GM23338 (cell line): ENCODE measurements around the gene RHO.

Experiments used
- CREB1 ChIP-seq: fragments of 250-450 bp; sonication (Bioruptor Pico); IDR thresholded peaks from 2 replicates; pipeline ENCODE4 v1.5.0; 2020; ENCODE audit warnings: low read depth, mild to moderate bottlenecking, moderate library complexity
- EZH2 ChIP-seq: fragments of 200-600 bp; sonication (generic); IDR thresholded peaks from one replicate; pipeline ENCODE4 v1.8.0; 2017; ENCODE audit warnings: antibody characterized with exemption, mild to moderate bottlenecking, low read depth; ENCODE audit not compliant: unreplicated experiment
- EZH2phosphoT487 ChIP-seq: fragments of 200-600 bp; sonication (generic); IDR thresholded peaks from one replicate; pipeline ENCODE4 v1.8.1; 2018; ENCODE audit warnings: antibody characterized with exemption; ENCODE audit not compliant: unreplicated experiment
- JUNB ChIP-seq: IDR thresholded peaks from one replicate; pipeline ENCODE4 v1.6.1; 2016; ENCODE audit warnings: antibody characterized with exemption; ENCODE audit not compliant: unreplicated experiment
- NANOG ChIP-seq: IDR thresholded peaks from 2 replicates; pipeline ENCODE4 v1.6.1; 2016; ENCODE audit warnings: antibody characterized with exemption, borderline replicate concordance
- POLR2AphosphoS5 ChIP-seq: IDR thresholded peaks from 2 replicates; pipeline ENCODE4 v1.6.1; 2016; ENCODE audit warnings: antibody characterized with exemption, low read depth
- STAT1 ChIP-seq: IDR thresholded peaks from one replicate; pipeline ENCODE4 v1.6.1; 2016; ENCODE audit warnings: antibody characterized with exemption; ENCODE audit not compliant: unreplicated experiment
- ZNF114 ChIP-seq: fragments of 250-450 bp; sonication (Bioruptor Pico); IDR thresholded peaks from 2 replicates; pipeline ENCODE4 v1.5.0; 2020; ENCODE audit warnings: mild to moderate bottlenecking, moderate library complexity
- ZNF331 ChIP-seq: fragments of 250-450 bp; sonication (Bioruptor Pico); IDR thresholded peaks from 2 replicates; pipeline ENCODE4 v1.5.0; 2020; ENCODE audit warnings: low read depth, mild to moderate bottlenecking, moderate library complexity
- TF ChIP-seq, protein P1 (sequence below), 2 experiments: fragments of 200-600 bp in 1 of 2; sonication (generic) in 1 of 2; conservative IDR thresholded peaks; 2 replicates each; pipeline versions ENCODE4 v1.5.1 to v1.6.1; 2016 to 2017; ENCODE audit warnings: antibody characterized with exemption in 2 of 2, low read depth in 2 of 2, mild to moderate bottlenecking in 2 of 2, moderate library complexity in 1 of 2
- TF ChIP-seq, protein P2 (sequence below): fragments of 250-450 bp; sonication (Bioruptor Pico); IDR thresholded peaks from 2 replicates; pipeline ENCODE4 v1.5.0; 2020; ENCODE audit warnings: mild to moderate bottlenecking, moderate library complexity
- TF ChIP-seq, protein P3 (sequence below): IDR thresholded peaks from one replicate; pipeline ENCODE4 v1.6.1; 2018; ENCODE audit warnings: antibody characterized with exemption; ENCODE audit not compliant: unreplicated experiment
- TF ChIP-seq, protein P4 (sequence below): IDR thresholded peaks from 2 replicates; pipeline ENCODE4 v1.6.1; 2016; ENCODE audit warnings: antibody characterized with exemption

DNA sequence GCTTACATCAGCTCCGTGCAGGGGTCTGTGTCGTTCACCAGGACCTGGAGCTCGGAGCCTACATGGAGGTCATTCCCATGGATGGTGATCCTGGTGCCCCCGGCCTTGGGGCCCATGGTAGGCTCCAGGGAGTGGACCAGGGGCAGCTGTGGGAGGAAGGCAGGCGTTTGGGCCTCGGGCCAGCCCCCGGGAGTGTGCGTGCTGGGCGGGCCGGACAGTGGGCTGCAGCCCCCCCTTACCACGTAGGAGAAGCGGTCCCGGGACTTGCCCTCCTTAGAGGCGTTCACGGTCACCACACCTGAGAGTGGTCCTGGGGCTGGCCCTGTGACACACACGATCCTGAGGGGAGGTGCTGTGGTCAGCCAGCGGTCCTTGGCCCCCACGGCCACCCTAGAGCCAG is 44.2 kb downstream of the RHO start:
- TF ChIP-seq, protein P1, sequence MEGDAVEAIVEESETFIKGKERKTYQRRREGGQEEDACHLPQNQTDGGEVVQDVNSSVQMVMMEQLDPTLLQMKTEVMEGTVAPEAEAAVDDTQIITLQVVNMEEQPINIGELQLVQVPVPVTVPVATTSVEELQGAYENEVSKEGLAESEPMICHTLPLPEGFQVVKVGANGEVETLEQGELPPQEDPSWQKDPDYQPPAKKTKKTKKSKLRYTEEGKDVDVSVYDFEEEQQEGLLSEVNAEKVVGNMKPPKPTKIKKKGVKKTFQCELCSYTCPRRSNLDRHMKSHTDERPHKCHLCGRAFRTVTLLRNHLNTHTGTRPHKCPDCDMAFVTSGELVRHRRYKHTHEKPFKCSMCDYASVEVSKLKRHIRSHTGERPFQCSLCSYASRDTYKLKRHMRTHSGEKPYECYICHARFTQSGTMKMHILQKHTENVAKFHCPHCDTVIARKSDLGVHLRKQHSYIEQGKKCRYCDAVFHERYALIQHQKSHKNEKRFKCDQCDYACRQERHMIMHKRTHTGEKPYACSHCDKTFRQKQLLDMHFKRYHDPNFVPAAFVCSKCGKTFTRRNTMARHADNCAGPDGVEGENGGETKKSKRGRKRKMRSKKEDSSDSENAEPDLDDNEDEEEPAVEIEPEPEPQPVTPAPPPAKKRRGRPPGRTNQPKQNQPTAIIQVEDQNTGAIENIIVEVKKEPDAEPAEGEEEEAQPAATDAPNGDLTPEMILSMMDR (conservative IDR thresholded peaks at IDR 0.05; ENCODE audit: low read depth in 2 of 2), result no peak
- TF ChIP-seq JUNB, result no peak
- no peak for TF ChIP-seq EZH2
- no peak for TF ChIP-seq EZH2phosphoT487
- no peak for TF ChIP-seq POLR2AphosphoS5
- no peak for TF ChIP-seq NANOG
- TF ChIP-seq STAT1, result no peak
- TF ChIP-seq CREB1 (CRISPR knock-in tag), result no peak
- TF ChIP-seq, protein P2, sequence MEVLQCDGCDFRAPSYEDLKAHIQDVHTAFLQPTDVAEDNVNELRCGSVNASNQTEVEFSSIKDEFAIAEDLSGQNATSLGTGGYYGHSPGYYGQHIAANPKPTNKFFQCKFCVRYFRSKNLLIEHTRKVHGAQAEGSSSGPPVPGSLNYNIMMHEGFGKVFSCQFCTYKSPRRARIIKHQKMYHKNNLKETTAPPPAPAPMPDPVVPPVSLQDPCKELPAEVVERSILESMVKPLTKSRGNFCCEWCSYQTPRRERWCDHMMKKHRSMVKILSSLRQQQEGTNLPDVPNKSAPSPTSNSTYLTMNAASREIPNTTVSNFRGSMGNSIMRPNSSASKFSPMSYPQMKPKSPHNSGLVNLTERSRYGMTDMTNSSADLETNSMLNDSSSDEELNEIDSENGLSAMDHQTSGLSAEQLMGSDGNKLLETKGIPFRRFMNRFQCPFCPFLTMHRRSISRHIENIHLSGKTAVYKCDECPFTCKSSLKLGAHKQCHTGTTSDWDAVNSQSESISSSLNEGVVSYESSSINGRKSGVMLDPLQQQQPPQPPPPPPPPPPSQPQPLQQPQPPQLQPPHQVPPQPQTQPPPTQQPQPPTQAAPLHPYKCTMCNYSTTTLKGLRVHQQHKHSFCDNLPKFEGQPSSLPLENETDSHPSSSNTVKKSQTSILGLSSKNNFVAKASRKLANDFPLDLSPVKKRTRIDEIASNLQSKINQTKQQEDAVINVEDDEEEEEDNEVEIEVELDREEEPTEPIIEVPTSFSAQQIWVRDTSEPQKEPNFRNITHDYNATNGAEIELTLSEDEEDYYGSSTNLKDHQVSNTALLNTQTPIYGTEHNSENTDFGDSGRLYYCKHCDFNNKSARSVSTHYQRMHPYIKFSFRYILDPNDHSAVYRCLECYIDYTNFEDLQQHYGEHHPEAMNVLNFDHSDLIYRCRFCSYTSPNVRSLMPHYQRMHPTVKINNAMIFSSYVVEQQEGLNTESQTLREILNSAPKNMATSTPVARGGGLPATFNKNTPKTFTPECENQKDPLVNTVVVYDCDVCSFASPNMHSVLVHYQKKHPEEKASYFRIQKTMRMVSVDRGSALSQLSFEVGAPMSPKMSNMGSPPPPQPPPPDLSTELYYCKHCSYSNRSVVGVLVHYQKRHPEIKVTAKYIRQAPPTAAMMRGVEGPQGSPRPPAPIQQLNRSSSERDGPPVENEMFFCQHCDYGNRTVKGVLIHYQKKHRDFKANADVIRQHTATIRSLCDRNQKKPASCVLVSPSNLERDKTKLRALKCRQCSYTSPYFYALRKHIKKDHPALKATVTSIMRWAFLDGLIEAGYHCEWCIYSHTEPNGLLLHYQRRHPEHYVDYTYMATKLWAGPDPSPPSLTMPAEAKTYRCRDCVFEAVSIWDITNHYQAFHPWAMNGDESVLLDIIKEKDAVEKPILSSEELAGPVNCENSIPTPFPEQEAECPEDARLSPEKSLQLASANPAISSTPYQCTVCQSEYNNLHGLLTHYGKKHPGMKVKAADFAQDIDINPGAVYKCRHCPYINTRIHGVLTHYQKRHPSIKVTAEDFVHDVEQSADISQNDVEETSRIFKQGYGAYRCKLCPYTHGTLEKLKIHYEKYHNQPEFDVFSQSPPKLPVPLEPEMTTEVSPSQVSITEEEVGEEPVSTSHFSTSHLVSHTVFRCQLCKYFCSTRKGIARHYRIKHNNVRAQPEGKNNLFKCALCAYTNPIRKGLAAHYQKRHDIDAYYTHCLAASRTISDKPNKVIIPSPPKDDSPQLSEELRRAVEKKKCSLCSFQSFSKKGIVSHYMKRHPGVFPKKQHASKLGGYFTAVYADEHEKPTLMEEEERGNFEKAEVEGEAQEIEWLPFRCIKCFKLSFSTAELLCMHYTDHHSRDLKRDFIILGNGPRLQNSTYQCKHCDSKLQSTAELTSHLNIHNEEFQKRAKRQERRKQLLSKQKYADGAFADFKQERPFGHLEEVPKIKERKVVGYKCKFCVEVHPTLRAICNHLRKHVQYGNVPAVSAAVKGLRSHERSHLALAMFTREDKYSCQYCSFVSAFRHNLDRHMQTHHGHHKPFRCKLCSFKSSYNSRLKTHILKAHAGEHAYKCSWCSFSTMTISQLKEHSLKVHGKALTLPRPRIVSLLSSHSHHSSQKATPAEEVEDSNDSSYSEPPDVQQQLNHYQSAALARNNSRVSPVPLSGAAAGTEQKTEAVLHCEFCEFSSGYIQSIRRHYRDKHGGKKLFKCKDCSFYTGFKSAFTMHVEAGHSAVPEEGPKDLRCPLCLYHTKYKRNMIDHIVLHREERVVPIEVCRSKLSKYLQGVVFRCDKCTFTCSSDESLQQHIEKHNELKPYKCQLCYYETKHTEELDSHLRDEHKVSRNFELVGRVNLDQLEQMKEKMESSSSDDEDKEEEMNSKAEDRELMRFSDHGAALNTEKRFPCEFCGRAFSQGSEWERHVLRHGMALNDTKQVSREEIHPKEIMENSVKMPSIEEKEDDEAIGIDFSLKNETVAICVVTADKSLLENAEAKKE (CRISPR knock-in tag), result no peak
- TF ChIP-seq, protein P3, sequence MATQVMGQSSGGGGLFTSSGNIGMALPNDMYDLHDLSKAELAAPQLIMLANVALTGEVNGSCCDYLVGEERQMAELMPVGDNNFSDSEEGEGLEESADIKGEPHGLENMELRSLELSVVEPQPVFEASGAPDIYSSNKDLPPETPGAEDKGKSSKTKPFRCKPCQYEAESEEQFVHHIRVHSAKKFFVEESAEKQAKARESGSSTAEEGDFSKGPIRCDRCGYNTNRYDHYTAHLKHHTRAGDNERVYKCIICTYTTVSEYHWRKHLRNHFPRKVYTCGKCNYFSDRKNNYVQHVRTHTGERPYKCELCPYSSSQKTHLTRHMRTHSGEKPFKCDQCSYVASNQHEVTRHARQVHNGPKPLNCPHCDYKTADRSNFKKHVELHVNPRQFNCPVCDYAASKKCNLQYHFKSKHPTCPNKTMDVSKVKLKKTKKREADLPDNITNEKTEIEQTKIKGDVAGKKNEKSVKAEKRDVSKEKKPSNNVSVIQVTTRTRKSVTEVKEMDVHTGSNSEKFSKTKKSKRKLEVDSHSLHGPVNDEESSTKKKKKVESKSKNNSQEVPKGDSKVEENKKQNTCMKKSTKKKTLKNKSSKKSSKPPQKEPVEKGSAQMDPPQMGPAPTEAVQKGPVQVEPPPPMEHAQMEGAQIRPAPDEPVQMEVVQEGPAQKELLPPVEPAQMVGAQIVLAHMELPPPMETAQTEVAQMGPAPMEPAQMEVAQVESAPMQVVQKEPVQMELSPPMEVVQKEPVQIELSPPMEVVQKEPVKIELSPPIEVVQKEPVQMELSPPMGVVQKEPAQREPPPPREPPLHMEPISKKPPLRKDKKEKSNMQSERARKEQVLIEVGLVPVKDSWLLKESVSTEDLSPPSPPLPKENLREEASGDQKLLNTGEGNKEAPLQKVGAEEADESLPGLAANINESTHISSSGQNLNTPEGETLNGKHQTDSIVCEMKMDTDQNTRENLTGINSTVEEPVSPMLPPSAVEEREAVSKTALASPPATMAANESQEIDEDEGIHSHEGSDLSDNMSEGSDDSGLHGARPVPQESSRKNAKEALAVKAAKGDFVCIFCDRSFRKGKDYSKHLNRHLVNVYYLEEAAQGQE, result no peak
- TF ChIP-seq ZNF114, result no peak
- TF ChIP-seq, protein P4, sequence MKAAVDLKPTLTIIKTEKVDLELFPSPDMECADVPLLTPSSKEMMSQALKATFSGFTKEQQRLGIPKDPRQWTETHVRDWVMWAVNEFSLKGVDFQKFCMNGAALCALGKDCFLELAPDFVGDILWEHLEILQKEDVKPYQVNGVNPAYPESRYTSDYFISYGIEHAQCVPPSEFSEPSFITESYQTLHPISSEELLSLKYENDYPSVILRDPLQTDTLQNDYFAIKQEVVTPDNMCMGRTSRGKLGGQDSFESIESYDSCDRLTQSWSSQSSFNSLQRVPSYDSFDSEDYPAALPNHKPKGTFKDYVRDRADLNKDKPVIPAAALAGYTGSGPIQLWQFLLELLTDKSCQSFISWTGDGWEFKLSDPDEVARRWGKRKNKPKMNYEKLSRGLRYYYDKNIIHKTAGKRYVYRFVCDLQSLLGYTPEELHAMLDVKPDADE, result no peak
- no peak for TF ChIP-seq ZNF331 (CRISPR knock-in tag)
